Trophoblast cell (in vitro differentiated cells and primary cell): ENCODE results near the gene PHOSPHO1.
A peak's percentile ranks its signal among the peaks of the same experiment; 100 is the strongest.

ENCODE experiments used
- DNase-seq, 2 donors: peaks; one replicate each; pipeline ENCODE4 v3.0.0-alpha.2; 2016
- H2AFZ ChIP-seq: 2 replicates; pipeline ENCODE4 v1.6.1; 2013; ENCODE audit warnings: low read length, moderate library complexity, mild to moderate bottlenecking; ENCODE audit not compliant: insufficient read depth, poor library complexity
- H2AK5ac ChIP-seq: 2 replicates; pipeline ENCODE4 v1.6.1; 2013; ENCODE audit warnings: mild to moderate bottlenecking, low read length
- H2BK120ac ChIP-seq: 2 replicates; pipeline ENCODE4 v1.6.1; 2013; ENCODE audit warnings: low read length, mild to moderate bottlenecking, moderate library complexity; ENCODE audit not compliant: insufficient read depth, poor library complexity
- H2BK12ac ChIP-seq: 2 replicates; pipeline ENCODE4 v1.6.1; 2013; ENCODE audit warnings: mild to moderate bottlenecking, low read length, moderate library complexity
- H2BK5ac ChIP-seq: 2 replicates; pipeline ENCODE4 v1.6.1; 2013; ENCODE audit warnings: low read length, low read depth, moderate library complexity, mild to moderate bottlenecking; ENCODE audit not compliant: poor library complexity
- H3K14ac ChIP-seq: 2 replicates; pipeline ENCODE4 v1.6.1; 2013; ENCODE audit warnings: mild to moderate bottlenecking, low read length
- H3K18ac ChIP-seq: 2 replicates; pipeline ENCODE4 v1.6.1; 2013; ENCODE audit warnings: mild to moderate bottlenecking, low read length
- H3K23ac ChIP-seq: 2 replicates; pipeline ENCODE4 v1.6.1; 2013; ENCODE audit warnings: low read length
- H3K27ac ChIP-seq: 2 replicates; pipeline ENCODE4 v1.5.1; 2013; ENCODE audit warnings: low read depth, mild to moderate bottlenecking, inconsistent platforms, low read length, moderate library complexity
- H3K27me3 ChIP-seq: 2 replicates; pipeline ENCODE4 v1.6.1; 2013; ENCODE audit warnings: inconsistent platforms, mild to moderate bottlenecking, low read length, moderate library complexity; ENCODE audit not compliant: insufficient read depth
- H3K36me3 ChIP-seq, 2 experiments: 1 replicate in 1 of 2; 2 replicates in 1 of 2; pipeline ENCODE4 v1.6.1; 2013; ENCODE audit warnings: low read length in 2 of 2, mild to moderate bottlenecking in 2 of 2, moderate library complexity in 1 of 2; ENCODE audit not compliant: insufficient read depth in 2 of 2, control insufficient read depth in 1 of 2
- H3K4ac ChIP-seq: 2 replicates; pipeline ENCODE4 v1.6.1; 2013; ENCODE audit warnings: low read depth, mild to moderate bottlenecking, low read length, moderate library complexity
- H3K4me1 ChIP-seq, 2 experiments: 1 replicate in 1 of 2; 2 replicates in 1 of 2; pipeline ENCODE4 v1.6.1; 2013; ENCODE audit warnings: low read length in 2 of 2, mild to moderate bottlenecking in 2 of 2, moderate library complexity in 1 of 2; ENCODE audit not compliant: insufficient read depth in 2 of 2, control insufficient read depth in 1 of 2
- H3K4me2 ChIP-seq: 2 replicates; pipeline ENCODE4 v1.6.1; 2013; ENCODE audit warnings: inconsistent platforms, mild to moderate bottlenecking, low read length, moderate library complexity
- H3K4me3 ChIP-seq: 2 replicates; pipeline ENCODE4 v1.5.1; 2013; ENCODE audit warnings: mild to moderate bottlenecking, low read depth, low read length, inconsistent platforms
- H3K79me1 ChIP-seq: one replicate; pipeline ENCODE4 v1.6.1; 2013; ENCODE audit warnings: low read length
- H3K79me2 ChIP-seq: 2 replicates; pipeline ENCODE4 v1.6.1; 2013; ENCODE audit warnings: low read length, mild to moderate bottlenecking; ENCODE audit not compliant: control insufficient read depth, insufficient read depth, poor library complexity
- H3K9ac ChIP-seq: 2 replicates; pipeline ENCODE4 v1.6.1; 2013; ENCODE audit warnings: mild to moderate bottlenecking, low read length
- H3K9me3 ChIP-seq: 2 replicates; pipeline ENCODE4 v1.6.1; 2013; ENCODE audit warnings: low read depth, mild to moderate bottlenecking, control low read depth, inconsistent platforms, low read length; ENCODE audit not compliant: insufficient read depth
- H4K12ac ChIP-seq: 2 replicates; pipeline ENCODE4 v1.6.1; 2013; ENCODE audit warnings: low read depth, mild to moderate bottlenecking, low read length, moderate library complexity
- H4K8ac ChIP-seq: 2 replicates; pipeline ENCODE4 v1.6.1; 2013; ENCODE audit warnings: low read depth, mild to moderate bottlenecking, low read length, moderate library complexity
- H4K91ac ChIP-seq: one replicate; pipeline ENCODE4 v1.6.1; 2013; ENCODE audit warnings: low read depth, mild to moderate bottlenecking, low read length, moderate library complexity
- WGBS: extraction: QIAGEN DNeasy Blood & Tissue Kit; methylation state at CpG from one replicate; pipeline ENCODE4 v1.1.7; 2013; ENCODE audit warnings: missing lambda C conversion rate; ENCODE audit not compliant: insufficient read length, insufficient coverage; ENCODE audit errors: extremely low coverage; 5-methylcytosine and 5-hydroxymethylcytosine counted together

The PHOSPHO1 gene

DNA sequence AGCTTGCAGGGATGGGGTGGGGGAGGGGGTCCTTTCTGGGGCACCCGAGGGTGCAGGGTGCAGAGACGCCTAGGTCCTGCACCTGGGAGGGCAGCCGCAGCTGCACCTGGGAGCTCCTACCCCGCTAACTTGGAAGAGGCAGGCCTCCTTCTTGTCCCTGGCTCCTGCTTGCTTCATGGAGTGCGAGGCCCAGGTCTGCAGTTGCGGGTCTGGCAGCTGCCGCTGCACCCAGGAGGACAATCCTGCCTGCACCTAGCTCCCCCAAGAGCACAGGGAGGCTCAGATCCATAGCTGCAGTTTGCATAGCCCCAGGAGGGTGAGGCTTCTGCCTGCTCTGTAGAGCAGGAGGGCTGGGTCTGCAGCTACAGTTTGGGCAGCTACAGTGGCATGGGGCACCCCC, 46.8 kb downstream of the PHOSPHO1 start:
- no peaks in the 10 kb centered on the region for H3K27me3 ChIP-seq
- no peaks in the 10 kb centered on the region for H3K79me2 ChIP-seq
- no CpG with 5 or more reads among the region's 7 CpGs for WGBS
- no peak overlapping the region for H3K4me2 ChIP-seq
- H4K12ac ChIP-seq: no peak overlapping the region
- H4K91ac ChIP-seq: no peak overlapping the region
- H3K18ac ChIP-seq: no peak overlapping the region
- no peak overlapping the region for H2BK12ac ChIP-seq
- no peak overlapping the region for H3K23ac ChIP-seq
- peaks cover 0 to 3% of the 10 kb centered on the region in 2 experiments for H3K4me1 ChIP-seq
- H2AFZ ChIP-seq: no peak overlapping the region
- peaks cover 16% of the 10 kb centered on the region for H3K9me3 ChIP-seq
- no peak overlapping the region for H3K9ac ChIP-seq
- no peak overlapping the region for H2AK5ac ChIP-seq
- no peaks in the 10 kb centered on the region for H3K79me1 ChIP-seq
- no peak overlapping the region for H4K8ac ChIP-seq
- no peak overlapping the region for H3K4me3 ChIP-seq
- no peak overlapping the region for H2BK5ac ChIP-seq
- H3K36me3 ChIP-seq: no peaks in the 10 kb centered on the region
- DNase-seq: no peak
- no peak overlapping the region for H3K14ac ChIP-seq
- H3K4ac ChIP-seq: no peak overlapping the region
- H2BK120ac ChIP-seq: no peak overlapping the region
- no peak overlapping the region for H3K27ac ChIP-seq

DNA sequence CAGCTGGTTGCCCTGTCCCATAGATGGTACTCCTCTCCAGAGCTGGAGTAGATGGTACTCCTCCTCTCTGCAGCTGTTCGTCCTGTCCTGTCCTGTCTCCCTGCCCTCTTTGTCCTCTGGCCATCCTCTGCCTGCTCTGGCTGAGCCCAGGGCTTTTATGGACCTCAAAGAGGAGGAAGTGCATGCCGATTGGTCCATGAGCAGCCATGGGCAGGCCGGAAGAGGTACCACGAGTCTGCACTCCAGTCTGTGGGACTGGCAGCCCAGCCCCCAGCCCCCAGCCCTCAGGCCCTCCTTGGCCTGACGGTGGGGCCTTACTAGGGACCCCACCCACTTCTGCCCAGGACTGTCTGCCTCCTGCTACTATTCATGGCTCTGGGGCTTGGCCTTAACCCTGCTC, 47.2 kb downstream of the PHOSPHO1 start:
- no peak overlapping the region for H3K23ac ChIP-seq
- no peaks in the 10 kb centered on the region for H3K79me2 ChIP-seq
- H4K8ac ChIP-seq: no peak overlapping the region
- no peak overlapping the region for H4K91ac ChIP-seq
- H2BK120ac ChIP-seq: no peak overlapping the region
- no peaks in the 10 kb centered on the region for H3K27me3 ChIP-seq
- H3K4ac ChIP-seq: no peak overlapping the region
- H3K9ac ChIP-seq: peak overlapping the region; percentile 50
- H3K14ac ChIP-seq: no peak overlapping the region
- DNase-seq: no peak
- H3K9me3 ChIP-seq: peaks cover 16% of the 10 kb centered on the region
- peak overlapping the region; percentile 25 for H3K4me3 ChIP-seq
- H3K79me1 ChIP-seq: no peaks in the 10 kb centered on the region
- no peaks in the 10 kb centered on the region for H3K36me3 ChIP-seq
- H3K27ac ChIP-seq: no peak overlapping the region
- no peak overlapping the region for H4K12ac ChIP-seq
- no peak overlapping the region for H3K4me2 ChIP-seq
- no peak overlapping the region for H2BK12ac ChIP-seq
- H3K4me1 ChIP-seq: peaks cover 0 to 3% of the 10 kb centered on the region in 2 experiments
- no peak overlapping the region for H2BK5ac ChIP-seq
- H2AK5ac ChIP-seq: no peak overlapping the region
- H3K18ac ChIP-seq: no peak overlapping the region
- WGBS: no CpG with 5 or more reads among the region's 5 CpGs
- H2AFZ ChIP-seq: no peak overlapping the region

DNA sequence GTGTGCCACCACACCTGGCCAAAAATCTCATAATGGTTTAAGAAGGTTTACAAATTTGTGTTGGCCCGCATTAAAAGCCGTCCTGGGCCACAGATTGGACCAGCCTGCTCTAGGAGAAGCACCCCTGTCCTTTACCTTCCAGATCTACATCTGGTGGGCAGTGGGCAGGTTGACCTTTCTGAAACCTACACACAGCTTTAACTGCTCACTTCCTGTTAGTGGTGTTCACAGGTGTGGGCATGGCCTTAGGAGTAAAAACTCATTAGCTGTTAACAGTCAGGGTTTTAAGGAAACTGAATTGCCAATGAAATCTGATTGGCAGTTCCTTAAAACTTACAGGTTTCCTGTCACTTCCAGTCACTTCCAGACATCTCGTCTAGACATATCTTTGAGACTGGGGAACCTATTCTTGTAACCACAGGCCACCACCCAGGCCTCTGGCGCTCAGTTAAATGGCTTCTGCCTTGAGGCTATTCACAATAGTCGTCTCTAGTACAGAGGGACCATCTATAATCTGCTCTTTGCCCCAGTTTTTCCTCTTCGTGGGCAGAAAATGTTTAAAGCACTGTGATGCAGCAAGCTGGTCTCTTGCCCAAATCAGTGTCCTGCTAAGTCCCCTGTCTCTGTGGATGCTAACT, 49.5 kb downstream of the PHOSPHO1 start:
- Histone ChIP-seq H2BK120ac (no peak overlapping the region), H3K4ac (no peak overlapping the region), H3K18ac (no peak overlapping the region), H3K79me1 (no peaks in the 10 kb centered on the region), H2AK5ac (no peak overlapping the region), H3K27me3 (no peaks in the 10 kb centered on the region), H3K14ac (no peak overlapping the region), H2BK5ac (peak overlapping the region; percentile 57), H3K4me3 (no peak overlapping the region), H2BK12ac (no peak overlapping the region), H3K9ac (no peak overlapping the region), H4K12ac (no peak overlapping the region), H3K4me1 (peaks cover 0 to 3% of the 10 kb centered on the region in 2 experiments), H4K91ac (no peak overlapping the region), H3K79me2 (no peaks in the 10 kb centered on the region), H3K4me2 (no peak overlapping the region), H3K27ac (no peak overlapping the region), H4K8ac (no peak overlapping the region), H3K9me3 (peaks cover 20% of the 10 kb centered on the region), H2AFZ (no peak overlapping the region), H3K23ac (no peak overlapping the region), H3K36me3 (no peaks in the 10 kb centered on the region)
- peak; percentile 15 to 45 for DNase-seq
- WGBS: no CpG with 5 or more reads among the region's 6 CpGs

DNA sequence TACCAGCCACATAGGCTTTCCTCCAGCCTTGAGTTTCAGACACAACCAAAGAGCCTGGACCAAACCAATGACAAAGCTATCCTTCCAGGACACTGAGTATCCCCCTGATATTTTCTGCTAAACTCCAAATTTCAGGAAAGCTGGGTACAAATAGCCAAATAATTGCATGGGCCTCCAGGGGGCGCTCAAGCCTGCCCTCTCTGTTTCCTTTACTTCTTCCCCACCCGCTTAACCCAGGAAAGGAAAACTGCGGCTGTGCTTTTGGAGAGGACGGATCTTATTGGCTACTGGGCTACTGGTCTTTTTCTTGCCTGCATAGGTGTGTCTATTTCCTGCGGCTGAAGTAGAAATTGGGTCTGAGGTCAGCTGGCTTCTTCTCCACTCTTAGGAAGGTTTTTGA, 50.3 kb downstream of the PHOSPHO1 start:
- no peak overlapping the region for H3K4ac ChIP-seq
- H3K9ac ChIP-seq: no peak overlapping the region
- peaks cover 0 to 3% of the 10 kb centered on the region in 2 experiments for H3K4me1 ChIP-seq
- no CpG with 5 or more reads among the region's 5 CpGs for WGBS
- H4K12ac ChIP-seq: no peak overlapping the region
- H2BK12ac ChIP-seq: no peak overlapping the region
- peak; percentile 73 to 74 for DNase-seq
- no peak overlapping the region for H2AK5ac ChIP-seq
- no peak overlapping the region for H4K8ac ChIP-seq
- H3K36me3 ChIP-seq: no peaks in the 10 kb centered on the region
- no peak overlapping the region for H3K4me2 ChIP-seq
- H2BK120ac ChIP-seq: no peak overlapping the region
- H3K4me3 ChIP-seq: no peak overlapping the region
- H3K14ac ChIP-seq: no peak overlapping the region
- H3K79me1 ChIP-seq: no peaks in the 10 kb centered on the region
- peaks cover 20% of the 10 kb centered on the region for H3K9me3 ChIP-seq
- no peak overlapping the region for H2AFZ ChIP-seq
- H3K18ac ChIP-seq: no peak overlapping the region
- no peaks in the 10 kb centered on the region for H3K27me3 ChIP-seq
- no peaks in the 10 kb centered on the region for H3K79me2 ChIP-seq
- H3K23ac ChIP-seq: no peak overlapping the region
- H3K27ac ChIP-seq: no peak overlapping the region
- H2BK5ac ChIP-seq: no peak overlapping the region
- no peak overlapping the region for H4K91ac ChIP-seq
